ENCODE data around the gene CD302. TPM values are rescaled to one million over a fixed set of nuclear protein-coding genes. Genes with fewer than 3 reads are reported as not detected.

The CD302 gene
- polyA plus RNA-seq, 1 donor (not counting 4 experiments of a cell fraction or from before 2014, with no cell fraction given): 0.20 TPM

GRCh38 chr2:159762075-159762474 is 35.9 kb downstream of the CD302 start:
- no peak overlapping the region for H3K9ac ChIP-seq (ENCODE audit: control insufficient read depth, extremely low read depth, insufficient read depth, low read length)
- no peak for TF ChIP-seq CTCF (optimal IDR thresholded peaks at IDR 0.05 in 1 of 3, IDR thresholded peaks at IDR 0.05 in 1 of 3, conservative IDR thresholded peaks at IDR 0.05 in 1 of 3; ENCODE audit: extremely low read depth in 1 of 3, insufficient read depth in 2 of 3, low read length in 3 of 3)
- TF ChIP-seq EZH2 (IDR thresholded peaks at IDR 0.05; ENCODE audit: low read length): no peak
- peaks cover 6% of the 10 kb centered on the region for H4K20me1 ChIP-seq (ENCODE audit: control insufficient read depth, extremely low read depth, insufficient read depth, low read length)
- no peaks in the 10 kb centered on the region for H3K4me1 ChIP-seq (ENCODE audit: control insufficient read depth, extremely low read depth, insufficient read depth, low read length)
- peaks cover 16 to 30% of the 10 kb centered on the region in 2 experiments for H3K36me3 ChIP-seq (ENCODE audit: control insufficient read depth in 2 of 2, extremely low read depth in 1 of 2, insufficient read depth in 2 of 2, low read length in 2 of 2)
- H3K4me3 ChIP-seq (ENCODE audit: control insufficient read depth in 2 of 3, extremely low read depth in 1 of 3, insufficient read depth in 2 of 3, low read depth in 1 of 3, low read length in 3 of 3): no peak overlapping the region
- no peaks in the 10 kb centered on the region for H3K9me3 ChIP-seq (ENCODE audit: control insufficient read depth, low read depth, low read length)
- no peak overlapping the region for H3K27ac ChIP-seq (ENCODE audit: control insufficient read depth, insufficient read depth, low read length)
- H3K9me1 ChIP-seq (ENCODE audit: control insufficient read depth, extremely low read depth, insufficient read depth, low read length): no peaks in the 10 kb centered on the region
- H3K4me2 ChIP-seq (ENCODE audit: control insufficient read depth, extremely low read depth, insufficient read depth, low read depth, low read length): no peak overlapping the region
- H2AFZ ChIP-seq (ENCODE audit: control insufficient read depth, low read length): no peak overlapping the region
- peaks cover 29% of the 10 kb centered on the region for H3K79me2 ChIP-seq (ENCODE audit: control insufficient read depth, insufficient read depth, low read length)
- dilution Hi-C loops (cut with MboI; ENCODE audit: extremely low pct_ligation_motif_present, low sequenced_read_pairs): no loop called here
- DNase-seq (ENCODE audit: low read depth, low spot score) (no peak), FAIRE-seq (no peak)
- no peaks in the 10 kb centered on the region for H3K27me3 ChIP-seq (ENCODE audit: control insufficient read depth, extremely low read depth, insufficient read depth, low read length)

DNA sequence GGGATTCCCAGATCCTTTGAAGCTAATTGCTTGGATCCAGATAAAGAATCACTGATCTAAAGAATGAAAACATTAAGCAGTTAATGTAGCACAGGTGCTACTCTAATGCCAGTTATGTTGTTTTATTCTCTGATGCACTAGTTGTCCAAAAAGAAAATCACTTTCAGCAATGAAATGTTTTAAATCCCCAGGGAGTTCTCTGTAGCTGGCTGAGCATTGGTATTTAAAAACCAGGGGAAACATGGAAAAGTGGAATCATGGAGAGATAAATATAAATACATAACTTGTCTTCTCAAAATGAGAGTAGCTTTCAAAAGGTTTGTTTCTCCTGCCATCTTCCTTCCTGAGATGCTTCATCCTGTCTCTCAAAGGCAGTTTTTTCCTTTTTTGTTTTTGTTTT is 37.7 kb downstream of the CD302 start:
- H3K4me2 ChIP-seq (ENCODE audit: control insufficient read depth, extremely low read depth, insufficient read depth, low read depth, low read length): no peak overlapping the region
- H4K20me1 ChIP-seq (ENCODE audit: control insufficient read depth, extremely low read depth, insufficient read depth, low read length): peaks cover 12% of the 10 kb centered on the region
- H3K4me3 ChIP-seq (ENCODE audit: control insufficient read depth in 2 of 3, extremely low read depth in 1 of 3, insufficient read depth in 2 of 3, low read depth in 1 of 3, low read length in 3 of 3): no peak overlapping the region
- DNase-seq (ENCODE audit: low read depth, low spot score) (no peak), FAIRE-seq (no peak)
- peaks cover 34% of the 10 kb centered on the region for H3K79me2 ChIP-seq (ENCODE audit: control insufficient read depth, insufficient read depth, low read length)
- H3K9me1 ChIP-seq (ENCODE audit: control insufficient read depth, extremely low read depth, insufficient read depth, low read length): no peaks in the 10 kb centered on the region
- H3K9me3 ChIP-seq (ENCODE audit: control insufficient read depth, low read depth, low read length): no peaks in the 10 kb centered on the region
- H3K9ac ChIP-seq (ENCODE audit: control insufficient read depth, extremely low read depth, insufficient read depth, low read length): no peak overlapping the region
- H3K27me3 ChIP-seq (ENCODE audit: control insufficient read depth, extremely low read depth, insufficient read depth, low read length): no peaks in the 10 kb centered on the region
- H2AFZ ChIP-seq (ENCODE audit: control insufficient read depth, low read length): no peak overlapping the region
- TF ChIP-seq EZH2 (IDR thresholded peaks at IDR 0.05; ENCODE audit: low read length) (no peak), CTCF (optimal IDR thresholded peaks at IDR 0.05 in 1 of 3, IDR thresholded peaks at IDR 0.05 in 1 of 3, conservative IDR thresholded peaks at IDR 0.05 in 1 of 3; ENCODE audit: extremely low read depth in 1 of 3, insufficient read depth in 2 of 3, low read length in 3 of 3) (no peak)
- peaks cover 14% of the 10 kb centered on the region for H3K4me1 ChIP-seq (ENCODE audit: control insufficient read depth, extremely low read depth, insufficient read depth, low read length)
- peaks cover 16 to 24% of the 10 kb centered on the region in 2 experiments for H3K36me3 ChIP-seq (ENCODE audit: control insufficient read depth in 2 of 2, extremely low read depth in 1 of 2, insufficient read depth in 2 of 2, low read length in 2 of 2)
- H3K27ac ChIP-seq (ENCODE audit: control insufficient read depth, insufficient read depth, low read length): no peak overlapping the region
- dilution Hi-C loops (cut with MboI; ENCODE audit: extremely low pct_ligation_motif_present, low sequenced_read_pairs): no loop called here
